Panc1 (cell line): ENCODE measurements around the gene CIB4. TPM values are rescaled to one million over a fixed set of nuclear protein-coding genes. Genes with fewer than 3 reads are reported as not detected.

Source experiments
- ATAC-seq: fragments of 200-7000 bp; cut with Tn5 transposase; 2 replicates; pipeline ENCODE4 v1.9.1; 2020; ENCODE audit warnings: mild to moderate bottlenecking, moderate library complexity
- BruUV-seq: library from RNA; stranded (reverse); fragments of 400-500 nt; replicated peaks from 2 replicates; lab custom pipeline; 2021; lab: Mats Ljungman, UMichigan
- CTCF ChIA-PET: fragments of 300-600 bp; sonication (Branson Sonifier 250); formaldehyde crosslinking; loops from one replicate; lab custom pipeline; 2022; ENCODE audit warnings: antibody characterized with exemption; lab: Charles Lee
- POLR2A ChIA-PET: fragments of 300-600 bp; sonication (Branson Sonifier 250); formaldehyde crosslinking; loops from one replicate; lab custom pipeline; 2022; ENCODE audit warnings: antibody characterized with exemption; lab: Charles Lee
- DNase-seq: peaks from one replicate; pipeline ENCODE4 v3.0.0-alpha.2; 2010; ENCODE audit warnings: low read depth, low spot score
- H3K27ac ChIP-seq: 2 replicates; pipeline ENCODE4 v1.5.1; 2011; ENCODE audit warnings: mild to moderate bottlenecking, low read length, inconsistent platforms
- H3K27me3 ChIP-seq: fragments of 200-500 bp; sonication (Bioruptor generic); 2 replicates; pipeline ENCODE4 v1.6.0; 2014; ENCODE audit warnings: low read length, inconsistent platforms; ENCODE audit not compliant: control insufficient read depth, insufficient read depth
- H3K36me3 ChIP-seq: fragments of 200-500 bp; sonication (Bioruptor generic); 2 replicates; pipeline ENCODE4 v1.5.1; 2014; ENCODE audit warnings: inconsistent platforms, mild to moderate bottlenecking, low read length, moderate library complexity; ENCODE audit not compliant: control insufficient read depth, insufficient read depth
- H3K4me1 ChIP-seq: 2 replicates; pipeline ENCODE4 v1.5.1; 2011; ENCODE audit warnings: inconsistent platforms, mild to moderate bottlenecking, low read length, moderate library complexity; ENCODE audit not compliant: control insufficient read depth, insufficient read depth
- H3K4me3 ChIP-seq, 2 experiments: 2 replicates each; pipeline ENCODE4 v1.5.1; 2011 to 2012; ENCODE audit warnings: low read depth in 2 of 2, low read length in 2 of 2, mild to moderate bottlenecking in 2 of 2, inconsistent platforms in 1 of 2, moderate library complexity in 1 of 2
- H3K9me3 ChIP-seq: fragments of 200-500 bp; sonication (Bioruptor generic); 2 replicates; pipeline ENCODE4 v1.5.1; 2014; ENCODE audit warnings: low read depth, mild to moderate bottlenecking, inconsistent platforms, low read length, moderate library complexity; ENCODE audit not compliant: control insufficient read depth, insufficient read depth
- CTCF ChIP-seq: fragments of 450-650 bp; IDR thresholded peaks from 2 replicates; pipeline ENCODE4 v1.5.1; 2017; ENCODE audit warnings: mild to moderate bottlenecking
- POLR2AphosphoS5 ChIP-seq: IDR thresholded peaks from 2 replicates; pipeline ENCODE4 v1.6.1; 2012; ENCODE audit warnings: mild to moderate bottlenecking, low read depth, low read length, moderate library complexity
- REST ChIP-seq, 2 experiments: IDR thresholded peaks; 2 replicates each; pipeline ENCODE4 v1.6.1; 2011 to 2012; ENCODE audit warnings: low read depth in 2 of 2, control low read depth in 1 of 2, low read length in 1 of 2, mild to moderate bottlenecking in 1 of 2, moderate library complexity in 1 of 2; ENCODE audit not compliant: insufficient read depth in 1 of 2
- SIN3A ChIP-seq: IDR thresholded peaks from 2 replicates; pipeline ENCODE4 v1.6.1; 2012; ENCODE audit warnings: low read depth, mild to moderate bottlenecking, low read length, moderate library complexity, borderline replicate concordance; ENCODE audit not compliant: insufficient read depth
- TCF7L2 ChIP-seq: IDR thresholded peaks from 2 replicates; pipeline ENCODE4 v1.6.1; 2011; ENCODE audit warnings: mild to moderate bottlenecking, low read depth, low read length, inconsistent platforms
- in situ Hi-C: cut with HindIII; loops from 2 replicates; pipeline ENCODE4 v1.10.0; 2016; ENCODE audit warnings: low sequenced_read_pairs, low pct_unique_long_range_greater_than_20kb
- intact Hi-C: fragments of 100-400 bp; cut with micrococcal nuclease; formaldehyde crosslinking; loops from one replicate; pipeline ENCODE4 v1.10.0; 2022; ENCODE audit not compliant: unreplicated experiment
- total RNA-seq: library from RNA; stranded (reverse); gene quantifications from one replicate; pipeline ENCODE4 v1.2.1, GENCODE V29; 2021; ENCODE audit not compliant: unreplicated experiment

Gene CIB4
- total RNA-seq, 1 experiment from 2014 or later, result 0.33 TPM

GRCh38 chr2:26532301-26533250 lies 108.6 kb downstream of the CIB4 start:
- intact Hi-C loops (no loop called here), in situ Hi-C loops (no loop called here)
- Histone ChIP-seq H3K4me3 (no peak overlapping the region), H3K27ac (no peak overlapping the region), H3K36me3 (no peaks in the 10 kb centered on the region), H3K27me3 (no peaks in the 10 kb centered on the region; the same call in none of the 2 replicates), H3K9me3 (no peaks in the 10 kb centered on the region), H3K4me1 (no peaks in the 10 kb centered on the region; the same call in 1 of the 2 replicates)
- no peak for DNase-seq
- no peak for TF ChIP-seq REST (IDR thresholded peaks at IDR 0.05; ENCODE audit: insufficient read depth in 1 of 2, low read depth in 2 of 2, low read length in 1 of 2)
- no peak for TF ChIP-seq TCF7L2
- no peak for TF ChIP-seq SIN3A
- no peak for TF ChIP-seq CTCF
- TF ChIP-seq POLR2AphosphoS5, result no peak
- no TSS peak for BruUV-seq
- POLR2A ChIA-PET, result no interaction called here
- CTCF ChIA-PET, result no interaction called here
- no peak for ATAC-seq

Other genes starting within 250 kb of the CIB4 start
- gene DRC1, start 239.4 kb downstream of the CIB4 start, total RNA-seq, result 0.18 TPM
- 0.41 TPM for gene OTOF, start 163.2 kb downstream of the CIB4 start, total RNA-seq
- 32.8 TPM for gene KCNK3, start 51.4 kb upstream of the CIB4 start, total RNA-seq
- gene SLC35F6, start 122.9 kb upstream of the CIB4 start, total RNA-seq, result 67.3 TPM
- 55.0 TPM for gene CENPA, start 144.7 kb upstream of the CIB4 start, total RNA-seq
- 0.31 TPM for gene DPYSL5, start 206.8 kb upstream of the CIB4 start, total RNA-seq